Thyroid gland (tissue), 4 donors: ENCODE measurements around the gene LRRC27.

Source experiments
- POLR2A ChIP-seq, 2 donors: fragments of 450-650 bp; IDR thresholded peaks; one replicate each; pipeline ENCODE4 v1.6.1; 2017; ENCODE audit warnings: antibody characterized with exemption in 2 of 2, mild to moderate bottlenecking in 2 of 2, moderate library complexity in 1 of 2
- TF ChIP-seq, protein P1 (sequence below), 6 experiments: fragments of 200-600 bp in 3 of 6; fragments of 450-650 bp in 3 of 6; sonication (generic) in 3 of 6; IDR thresholded peaks; one replicate each; pipeline ENCODE4 v1.5.1; 2016 to 2019; ENCODE audit warnings: antibody characterized with exemption in 6 of 6, mild to moderate bottlenecking in 2 of 6, inconsistent platforms in 1 of 6, moderate library complexity in 1 of 6

GRCh38 chr10:132330486-132330833 lies 1.5 kb upstream of the LRRC27 start:
- TF ChIP-seq, protein P1, sequence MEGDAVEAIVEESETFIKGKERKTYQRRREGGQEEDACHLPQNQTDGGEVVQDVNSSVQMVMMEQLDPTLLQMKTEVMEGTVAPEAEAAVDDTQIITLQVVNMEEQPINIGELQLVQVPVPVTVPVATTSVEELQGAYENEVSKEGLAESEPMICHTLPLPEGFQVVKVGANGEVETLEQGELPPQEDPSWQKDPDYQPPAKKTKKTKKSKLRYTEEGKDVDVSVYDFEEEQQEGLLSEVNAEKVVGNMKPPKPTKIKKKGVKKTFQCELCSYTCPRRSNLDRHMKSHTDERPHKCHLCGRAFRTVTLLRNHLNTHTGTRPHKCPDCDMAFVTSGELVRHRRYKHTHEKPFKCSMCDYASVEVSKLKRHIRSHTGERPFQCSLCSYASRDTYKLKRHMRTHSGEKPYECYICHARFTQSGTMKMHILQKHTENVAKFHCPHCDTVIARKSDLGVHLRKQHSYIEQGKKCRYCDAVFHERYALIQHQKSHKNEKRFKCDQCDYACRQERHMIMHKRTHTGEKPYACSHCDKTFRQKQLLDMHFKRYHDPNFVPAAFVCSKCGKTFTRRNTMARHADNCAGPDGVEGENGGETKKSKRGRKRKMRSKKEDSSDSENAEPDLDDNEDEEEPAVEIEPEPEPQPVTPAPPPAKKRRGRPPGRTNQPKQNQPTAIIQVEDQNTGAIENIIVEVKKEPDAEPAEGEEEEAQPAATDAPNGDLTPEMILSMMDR (IDR thresholded peaks at IDR 0.05) = no peak
- no peak for TF ChIP-seq POLR2A (IDR thresholded peaks at IDR 0.05)
